ENCODE data around the gene TMEM267.
"Not testable (repeated sequence)": the region's sequence is repeated elsewhere in the genome, so short reads cannot be mapped to it uniquely, and the experiment has no call there.

The TMEM267 gene

DNA sequence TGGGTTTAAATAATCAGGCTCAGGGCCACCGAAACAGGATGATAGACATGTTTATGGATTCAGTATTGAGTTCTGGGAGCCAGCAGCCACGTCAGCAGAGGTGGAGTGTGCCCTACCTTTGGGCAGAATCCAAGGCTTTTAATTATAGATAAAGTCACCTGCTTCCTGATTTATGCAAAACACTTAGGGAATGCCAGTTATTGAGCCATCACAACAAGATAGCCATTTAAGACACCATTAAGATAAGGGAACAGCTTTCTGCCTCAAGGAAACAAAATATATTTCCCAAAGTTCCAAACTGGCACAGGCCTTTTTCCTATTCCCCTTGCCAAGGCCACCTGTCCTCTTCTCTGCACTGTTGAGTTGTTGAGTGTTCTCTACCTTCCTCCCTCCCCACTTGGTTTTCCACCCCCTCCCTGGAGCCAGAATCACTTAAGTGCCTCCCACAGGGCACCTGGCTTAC, 73.8 kb downstream of the TMEM267 start:
- no peak for DNase-seq (ENCODE audit: low read depth in 3 of 3)

GRCh38 chr5:43402524-43403066, 81.1 kb downstream of the TMEM267 start:
- DNase-seq (ENCODE audit: low read depth in 3 of 3): not testable (repeated sequence)

GRCh38 chr5:43401827-43402226, 81.8 kb downstream of the TMEM267 start:
- DNase-seq (ENCODE audit: low read depth in 3 of 3): no peak

- DNase-seq (ENCODE audit: low read depth in 3 of 3): no peak
Measured at GRCh38 chr5:43400082-43400481, 83.6 kb downstream of the TMEM267 start.

- peak; percentile 15 to 39 (median 17) for DNase-seq (ENCODE audit: low read depth in 3 of 3)
Measured at GRCh38 chr5:43396762-43397304, 86.8 kb downstream of the TMEM267 start.

Data from stimulated activated CD4-positive, alpha-beta T cell treated with anti-CD3 and anti-CD28 coated beads, TNF-alpha, amount 100 ng/mL, for 4 hours (primary cell).